Muscle of leg (tissue), 11 donors: ENCODE data around the gene RUNX1. TPM values are rescaled to one million over a fixed set of nuclear protein-coding genes. Genes with fewer than 3 reads are reported as not detected.

ENCODE experiments used
- DNase-seq: peaks from one replicate; pipeline ENCODE4 v3.0.0; 2013
- H3K27ac ChIP-seq: one replicate; pipeline ENCODE4 v1.5.1; 2013; ENCODE audit warnings: mild to moderate bottlenecking, low read length, control low read depth
- H3K27me3 ChIP-seq: one replicate; pipeline ENCODE4 v1.6.1; 2013; ENCODE audit warnings: low read length; ENCODE audit not compliant: control insufficient read depth, insufficient read depth
- H3K36me3 ChIP-seq: one replicate; pipeline ENCODE4 v1.6.1; 2013; ENCODE audit warnings: low read length; ENCODE audit not compliant: control insufficient read depth, insufficient read depth
- H3K4me1 ChIP-seq: one replicate; pipeline ENCODE4 v1.6.1; 2013; ENCODE audit warnings: low read length; ENCODE audit not compliant: control insufficient read depth, insufficient read depth
- H3K4me3 ChIP-seq: one replicate; pipeline ENCODE4 v1.5.1; 2013; ENCODE audit warnings: low read length, control low read depth
- H3K9me3 ChIP-seq: replicated peaks from 2 replicates; pipeline ENCODE4 v1.6.1; 2013; ENCODE audit warnings: low read depth, low read length; ENCODE audit not compliant: control insufficient read depth
- WGBS: methylation state at CpG from one replicate; pipeline ENCODE4 v1.1.5; 2013; ENCODE audit warnings: missing lambda C conversion rate; ENCODE audit not compliant: insufficient coverage; 5-methylcytosine and 5-hydroxymethylcytosine counted together
- polyA plus RNA-seq, 8 donors: library from polyadenylated mRNA; unstranded; fragments of 120-200 nt; gene quantifications; one replicate each; pipeline versions ENCODE4 v1.2.1 to v1.2.3, GENCODE V29; 2013; ENCODE audit warnings: inconsistent platforms in 1 of 8, low replicate concordance in 1 of 8; ENCODE audit not compliant: insufficient read length in 8 of 8, insufficient read depth in 1 of 8
- total RNA-seq: library from RNA; stranded (reverse); fragments of 120-200 nt; gene quantifications from one replicate; pipeline ENCODE4 v1.2.4, GENCODE V29; 2013

RUNX1 gene
- total and polyA plus RNA-seq, 9 donors, result 3.6 to 8.8 (median 5.0) TPM

GRCh38 chr21:35063428-35064172, 14.5 kb upstream of the RUNX1 start:
- WGBS, result 89% methylated on average over 3 of the region's 6 CpGs
- H3K27me3 ChIP-seq, result no peaks in the 10 kb centered on the region
- H3K4me3 ChIP-seq, result no peak overlapping the region

GRCh38 chr21:35062016-35062415, 12.9 kb upstream of the RUNX1 start:
- no peak overlapping the region for H3K27ac ChIP-seq
- no peak overlapping the region for H3K4me3 ChIP-seq
- no peaks in the 10 kb centered on the region for H3K27me3 ChIP-seq
- no peaks in the 10 kb centered on the region for H3K9me3 ChIP-seq
- no peak for DNase-seq
- H3K4me1 ChIP-seq, result no peaks in the 10 kb centered on the region
- H3K36me3 ChIP-seq, result no peaks in the 10 kb centered on the region
- WGBS, result 100% methylated on average over 1 of the region's 3 CpGs

More at GRCh38 chr21:35063428-35064172, 14.5 kb upstream of the RUNX1 start:
- Histone ChIP-seq H3K27ac (no peak overlapping the region), H3K9me3 (no peaks in the 10 kb centered on the region), H3K36me3 (no peaks in the 10 kb centered on the region), H3K4me1 (no peaks in the 10 kb centered on the region)
- no peak for DNase-seq

- no peak overlapping the region for H3K4me3 ChIP-seq
- WGBS, result no CpG with 5 or more reads among the region's 3 CpGs
- H3K27me3 ChIP-seq, result no peaks in the 10 kb centered on the region
- H3K4me1 ChIP-seq, result no peaks in the 10 kb centered on the region
- no peaks in the 10 kb centered on the region for H3K36me3 ChIP-seq
- no peak overlapping the region for H3K27ac ChIP-seq
- no peaks in the 10 kb centered on the region for H3K9me3 ChIP-seq
- DNase-seq, result no peak
Observed at GRCh38 chr21:35059742-35060141, 10.6 kb upstream of the RUNX1 start.

DNA sequence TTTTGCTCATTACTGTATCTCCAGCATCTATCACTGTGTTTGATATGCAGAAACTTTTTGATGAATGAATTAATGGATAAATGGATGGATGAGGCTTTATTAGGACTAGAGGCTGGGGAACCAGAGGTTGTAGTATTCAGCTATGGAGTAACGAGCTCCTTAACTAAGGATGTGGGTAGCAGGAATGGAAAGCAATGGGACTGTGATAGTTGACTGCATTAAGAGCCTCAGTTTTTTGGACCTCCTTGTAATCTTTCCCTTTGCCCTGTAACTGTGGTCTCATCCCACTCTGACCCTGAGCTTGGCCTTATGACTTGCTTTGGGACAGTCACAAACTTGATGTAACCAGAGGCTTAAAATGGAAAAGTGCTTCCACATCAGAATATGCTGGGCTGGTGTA, 9.0 kb upstream of the RUNX1 start:
- 100% methylated on average over 1 of the region's 1 CpG for WGBS
- H3K9me3 ChIP-seq, result no peaks in the 10 kb centered on the region
- no peak overlapping the region for H3K4me3 ChIP-seq
- no peak for DNase-seq
- H3K27me3 ChIP-seq, result no peaks in the 10 kb centered on the region
- H3K27ac ChIP-seq, result no peak overlapping the region
- H3K4me1 ChIP-seq, result peaks cover 9% of the 10 kb centered on the region
- H3K36me3 ChIP-seq, result no peaks in the 10 kb centered on the region

GRCh38 chr21:35057428-35057827, 8.3 kb upstream of the RUNX1 start:
- Histone ChIP-seq H3K9me3 (no peaks in the 10 kb centered on the region), H3K27me3 (no peaks in the 10 kb centered on the region), H3K27ac (no peak overlapping the region), H3K4me1 (peaks cover 9% of the 10 kb centered on the region), H3K36me3 (no peaks in the 10 kb centered on the region), H3K4me3 (no peak overlapping the region)
- 89% methylated on average over 7 of the region's 7 CpGs for WGBS
- no peak for DNase-seq

DNA sequence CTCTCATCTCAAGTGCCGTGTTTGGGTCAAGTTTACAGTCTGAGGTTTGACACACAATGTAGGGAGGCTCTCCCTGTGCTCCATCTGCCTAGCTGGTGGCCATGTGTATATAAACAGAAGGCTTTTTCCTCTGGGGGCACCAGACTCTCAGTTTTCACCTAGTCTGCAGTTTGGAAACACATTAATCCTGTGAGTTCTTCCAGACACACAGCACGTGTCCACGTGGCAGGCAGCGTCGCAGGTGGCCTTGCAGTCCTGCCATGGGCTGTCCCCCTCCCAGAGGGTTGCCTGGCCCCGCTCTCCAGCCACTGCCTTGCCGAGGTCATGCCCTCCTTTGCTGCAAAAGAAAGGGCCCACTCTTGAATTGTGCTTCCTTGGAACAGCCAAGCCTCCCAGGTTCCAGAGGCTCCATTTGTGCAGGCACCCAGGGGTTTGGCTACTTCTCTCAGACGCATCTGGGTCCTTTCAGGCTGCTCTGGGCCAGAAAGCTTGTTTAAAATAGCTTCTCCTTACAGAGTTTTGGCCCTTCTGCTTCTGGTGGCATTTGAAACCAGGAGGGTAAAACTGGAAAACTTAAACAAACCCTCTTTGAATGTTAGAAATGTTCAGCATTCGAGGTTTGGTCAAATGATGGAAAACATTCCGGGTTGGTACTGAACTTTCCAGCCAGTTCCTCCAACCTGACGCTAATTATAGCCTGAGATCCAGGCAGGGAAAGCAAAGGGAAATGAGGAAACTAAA, 4.4 kb upstream of the RUNX1 start:
- Histone ChIP-seq H3K4me1 (peaks cover 35% of the 10 kb centered on the region), H3K9me3 (no peaks in the 10 kb centered on the region), H3K4me3 (no peak overlapping the region), H3K36me3 (no peaks in the 10 kb centered on the region), H3K27ac (no peak overlapping the region), H3K27me3 (no peaks in the 10 kb centered on the region)
- peak; percentile 20 for DNase-seq
- 22% methylated on average over 7 of the region's 11 CpGs for WGBS

DNA sequence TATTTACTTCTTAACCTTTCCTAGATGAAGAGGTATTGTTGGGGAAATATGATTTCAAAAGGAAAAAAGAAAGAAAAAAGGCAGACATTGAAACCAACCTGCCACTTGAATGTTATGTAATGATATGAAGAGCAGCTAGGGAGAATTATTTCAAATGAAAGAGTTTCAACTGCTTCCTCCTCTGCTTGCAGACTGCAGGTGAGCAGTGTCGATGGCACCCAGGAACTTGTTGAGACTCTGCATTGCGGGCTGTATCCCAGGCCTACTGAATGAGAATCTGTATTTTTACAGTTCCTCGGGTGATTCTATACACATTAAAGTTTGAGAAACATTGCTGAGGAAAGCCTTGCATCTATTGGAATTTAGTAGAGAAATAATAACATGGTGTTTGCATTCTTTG, 3.7 kb upstream of the RUNX1 start:
- Histone ChIP-seq H3K27me3 (peaks cover 2% of the 10 kb centered on the region), H3K9me3 (no peaks in the 10 kb centered on the region), H3K27ac (no peak overlapping the region), H3K4me3 (no peak overlapping the region), H3K36me3 (no peaks in the 10 kb centered on the region), H3K4me1 (peaks cover 42% of the 10 kb centered on the region)
- no peak for DNase-seq
- WGBS, result 100% methylated on average over 1 of the region's 3 CpGs

DNA sequence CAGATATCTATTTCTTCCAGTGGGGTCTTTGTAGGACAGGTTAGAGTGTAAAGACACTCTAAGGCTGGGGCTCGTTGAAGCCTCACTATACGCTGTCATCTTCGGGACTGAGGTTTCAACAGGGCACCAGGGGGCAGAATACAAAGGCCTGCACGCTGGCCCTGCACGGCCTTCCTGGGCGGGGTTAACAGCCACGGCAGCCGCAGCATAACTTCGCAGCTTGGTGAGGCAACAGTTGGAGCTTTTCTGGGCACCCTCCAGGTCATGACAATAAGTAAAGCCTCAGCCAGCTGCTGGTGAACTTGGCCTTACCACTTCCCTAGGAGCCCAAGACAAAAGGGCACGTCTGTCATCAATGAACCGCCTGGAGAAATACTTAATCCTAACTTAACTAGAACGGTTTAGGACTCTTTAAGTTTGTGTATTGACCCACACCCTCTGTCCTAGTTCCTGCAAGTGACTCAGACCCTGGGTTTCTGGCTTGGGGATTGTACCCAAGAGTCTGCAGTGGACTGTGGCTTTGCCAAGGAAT, 2.3 kb upstream of the RUNX1 start:
- no peak overlapping the region for H3K4me3 ChIP-seq
- DNase-seq, result peak; percentile 90
- WGBS, result 31% methylated on average over 9 of the region's 12 CpGs
- peak overlapping the region; percentile 84 for H3K27ac ChIP-seq
- H3K9me3 ChIP-seq, result no peaks in the 10 kb centered on the region
- no peaks in the 10 kb centered on the region for H3K36me3 ChIP-seq
- H3K27me3 ChIP-seq, result peaks cover 2% of the 10 kb centered on the region
- peaks cover 54% of the 10 kb centered on the region for H3K4me1 ChIP-seq

- Histone ChIP-seq H3K36me3 (no peaks in the 10 kb centered on the region), H3K4me1 (peaks cover 59% of the 10 kb centered on the region), H3K4me3 (no peak overlapping the region), H3K27me3 (peaks cover 4% of the 10 kb centered on the region), H3K9me3 (no peaks in the 10 kb centered on the region), H3K27ac (peak overlapping the region; percentile 84)
- peak; percentile 58 for DNase-seq
- WGBS, result 82% methylated on average over 2 of the region's 15 CpGs
Observed at GRCh38 chr21:35050348-35051286, 1.5 kb upstream of the RUNX1 start.
